Heart right ventricle (tissue), 16 donors: ENCODE data around the gene GMDS. TPM values are rescaled to one million over a fixed set of nuclear protein-coding genes. Genes with fewer than 3 reads are reported as not detected.

Experiments used
- ATAC-seq, 8 donors: fragments of 200-7000 bp; cut with Tn5 transposase; one replicate each; pipeline ENCODE4 v1.9.1; 2020; ENCODE audit warnings: mild to moderate bottlenecking in 8 of 8, moderate library complexity in 8 of 8, moderate number of reproducible peaks in 1 of 8
- DNase-seq, 2 donors: peaks; one replicate each; pipeline ENCODE4 v3.0.0-alpha.2; 2020
- H3K27ac ChIP-seq, 10 donors: fragments of 200-600 bp; sonication (generic) in 2 of 10; one replicate each; pipeline versions ENCODE4 v1.5.0 to v1.8.0; 2020 to 2022; ENCODE audit warnings: mild to moderate bottlenecking in 3 of 10
- H3K27me3 ChIP-seq, 7 donors: fragments of 200-600 bp; one replicate each; pipeline ENCODE4 v1.8.0; 2021 to 2022; ENCODE audit warnings: mild to moderate bottlenecking in 2 of 7
- H3K36me3 ChIP-seq, 9 donors: fragments of 200-600 bp; sonication (generic) in 1 of 9; one replicate each; pipeline versions ENCODE4 v1.5.0 to v1.8.0; 2020 to 2022; ENCODE audit warnings: mild to moderate bottlenecking in 2 of 9
- H3K4me1 ChIP-seq, 9 donors: fragments of 200-600 bp; sonication (generic) in 1 of 9; one replicate each; pipeline versions ENCODE4 v1.5.0 to v1.8.0; 2020 to 2022; ENCODE audit warnings: mild to moderate bottlenecking in 4 of 9
- H3K4me3 ChIP-seq, 10 donors: fragments of 200-600 bp; sonication (generic) in 2 of 10; one replicate each; pipeline versions ENCODE4 v1.5.0 to v1.8.0; 2020 to 2022; ENCODE audit warnings: mild to moderate bottlenecking in 7 of 10, moderate library complexity in 2 of 10
- H3K9me3 ChIP-seq, 11 donors: fragments of 200-600 bp in 10 of 11; sonication (generic) in 2 of 11; one replicate each; pipeline versions ENCODE4 v1.5.0 to v1.8.0; 2013 to 2022; ENCODE audit warnings: mild to moderate bottlenecking in 2 of 11, control low read depth in 1 of 11, moderate library complexity in 1 of 11
- WGBS, 2 donors: extraction: QIAGEN DNeasy Blood & Tissue Kit; methylation state at CpG; one replicate each; pipeline ENCODE4 v1.1.7; 2013; ENCODE audit warnings: inconsistent platforms in 1 of 2; 5-methylcytosine and 5-hydroxymethylcytosine counted together
- intact Hi-C, 10 donors: fragments of 100-400 bp; cut with DNase I; formaldehyde crosslinking; loops; one replicate each; pipeline versions ENCODE4 v1.11.1 to v1.14.2; 2022
- polyA plus RNA-seq, 2 donors: library from polyadenylated mRNA; stranded (reverse); fragments of 200-250 nt; gene quantifications; one replicate each; pipeline ENCODE4 v1.2.3, GENCODE V29; 2013
- total RNA-seq, 10 donors: library from RNA; stranded (reverse); fragmentation: NEBNext Ultra II Directional in 3 of 10; extraction: Animal tissue kit (Norgen Biotek cat#: 25700) in 3 of 10; gene quantifications; one replicate each; pipeline versions ENCODE4 v1.2.1 to v1.2.4, GENCODE V29; 2021 to 2023
- TF ChIP-seq, protein P1 (sequence below), 9 donors: fragments of 200-600 bp; sonication (generic) in 2 of 9; IDR thresholded peaks; one replicate each; pipeline versions ENCODE4 v1.5.0 to v1.8.0; 2021 to 2022; ENCODE audit warnings: antibody characterized with exemption in 9 of 9, mild to moderate bottlenecking in 5 of 9, moderate library complexity in 1 of 9
- donor health status: Arrhythmogenic right ventricular cardiomyopathy.
- donor health status: ischemic (EF 13 %, LVEDD 7.1; RV severe dilation, severe dysfunction).
- donor health status: healthy with polysubstance abuse.
- donor health status: DM: no; HTN: yes; CAD: no.
- donor health status: DM: no; HTN: no; CAD: no.
- donor health status: ischemic (EF 25% LVEDD 6.9; RV normal size, moderate dysfunction).
- donor health status: ischemic (EF 25% LVEDD 5.7; RV mildly dilated, moderate dysfunction).
- donor health status: healthy.
- donor health status: DM: yes; HTN: yes; CAD: no.
- donor health status: Ischemic cardiomyopathy.
- donor health status: ischemic (EF 35%, LVEDD 5.7; RV mildly dilated, moderate dysfunction).
- donor health status: nonischemic (EF 11% LVEDD 7.7; RV severe dilation, severe dysfunction).
- donor health status: DM: yes; HTN: yes; CAD: no.
- donor health status: PGD.
- donor health status: ischemic (EF 29% LVEDD 5.4; RV normal size, mild dysfunction).
- donor health status: nonischemic (EF 23%, LVEDD 6.1; RV moderate dilation, normal function).

GMDS gene
- total and polyA plus RNA-seq, 12 donors: 5.0 to 10.6 (median 6.9) TPM

DNA sequence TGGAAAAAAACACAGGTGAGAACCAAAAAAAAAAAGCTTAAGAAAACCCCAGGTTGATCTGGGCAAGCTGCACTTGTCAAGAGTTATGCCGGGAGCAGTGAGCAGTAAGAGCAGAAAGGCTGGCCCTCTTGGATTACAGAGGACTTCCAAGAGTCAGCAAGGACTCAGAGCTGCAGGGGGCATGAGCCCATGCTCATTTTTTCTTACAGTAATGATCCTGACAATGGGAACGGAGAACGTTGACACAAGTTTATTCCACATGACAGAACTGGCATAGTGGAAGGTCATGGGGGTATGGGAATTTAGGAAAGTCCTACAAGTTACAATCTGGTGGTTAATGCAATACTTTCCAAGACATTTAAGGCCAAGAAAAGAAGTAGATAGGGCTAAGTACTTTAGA lies 256.6 kb downstream of the GMDS start:
- Histone ChIP-seq H3K27ac (no peak overlapping the region), H3K27me3 (no peaks in the 10 kb centered on the region), H3K9me3 (peaks cover 0 to 25% (median 6%) of the 10 kb centered on the region in 11 donors), H3K4me3 (no peak overlapping the region), H3K4me1 (no peaks in the 10 kb centered on the region), H3K36me3 (no peaks in the 10 kb centered on the region)
- WGBS, 2 donors: 83 to 90% methylated on average over 3 of the region's 3 CpGs
- intact Hi-C loops: no loop called here
- ATAC-seq: no peak
- DNase-seq: no peak
- TF ChIP-seq, protein P1, sequence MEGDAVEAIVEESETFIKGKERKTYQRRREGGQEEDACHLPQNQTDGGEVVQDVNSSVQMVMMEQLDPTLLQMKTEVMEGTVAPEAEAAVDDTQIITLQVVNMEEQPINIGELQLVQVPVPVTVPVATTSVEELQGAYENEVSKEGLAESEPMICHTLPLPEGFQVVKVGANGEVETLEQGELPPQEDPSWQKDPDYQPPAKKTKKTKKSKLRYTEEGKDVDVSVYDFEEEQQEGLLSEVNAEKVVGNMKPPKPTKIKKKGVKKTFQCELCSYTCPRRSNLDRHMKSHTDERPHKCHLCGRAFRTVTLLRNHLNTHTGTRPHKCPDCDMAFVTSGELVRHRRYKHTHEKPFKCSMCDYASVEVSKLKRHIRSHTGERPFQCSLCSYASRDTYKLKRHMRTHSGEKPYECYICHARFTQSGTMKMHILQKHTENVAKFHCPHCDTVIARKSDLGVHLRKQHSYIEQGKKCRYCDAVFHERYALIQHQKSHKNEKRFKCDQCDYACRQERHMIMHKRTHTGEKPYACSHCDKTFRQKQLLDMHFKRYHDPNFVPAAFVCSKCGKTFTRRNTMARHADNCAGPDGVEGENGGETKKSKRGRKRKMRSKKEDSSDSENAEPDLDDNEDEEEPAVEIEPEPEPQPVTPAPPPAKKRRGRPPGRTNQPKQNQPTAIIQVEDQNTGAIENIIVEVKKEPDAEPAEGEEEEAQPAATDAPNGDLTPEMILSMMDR (IDR thresholded peaks at IDR 0.05): no peak

DNA sequence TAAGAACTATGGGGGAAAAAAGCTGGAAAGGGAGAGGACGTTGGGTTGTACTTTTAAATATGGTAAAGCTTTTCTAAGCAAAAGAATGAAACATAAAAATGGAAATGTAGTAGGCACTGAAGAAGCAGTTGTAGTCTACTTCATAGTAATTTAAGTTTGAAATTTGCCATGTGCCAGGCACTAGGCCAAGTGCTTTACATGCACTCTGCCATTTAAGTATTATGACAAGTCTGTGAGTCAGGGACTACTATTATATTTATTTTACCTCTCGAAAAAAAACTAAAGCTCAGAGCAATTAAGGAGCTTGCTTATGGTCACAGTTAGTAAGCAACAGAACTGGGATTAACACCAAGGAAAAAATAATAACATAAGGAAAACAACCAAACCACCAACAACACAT lies 257.8 kb downstream of the GMDS start:
- Histone ChIP-seq H3K27me3 (no peaks in the 10 kb centered on the region), H3K9me3 (peaks cover 0 to 37% (median 6%) of the 10 kb centered on the region in 11 donors), H3K36me3 (no peaks in the 10 kb centered on the region), H3K27ac (no peak overlapping the region), H3K4me3 (no peak overlapping the region), H3K4me1 (no peaks in the 10 kb centered on the region)
- intact Hi-C loops: no loop called here
- ATAC-seq (no peak), DNase-seq (no peak)
- WGBS, 2 donors: 45 to 83% methylated on average over 2 of the region's 2 CpGs
- TF ChIP-seq, protein P1 (IDR thresholded peaks at IDR 0.05): no peak

- 13 to 18% methylated on average over 1 of the region's 1 CpG for WGBS, 2 donors
- TF ChIP-seq, protein P1 (IDR thresholded peaks at IDR 0.05): no peak
- Histone ChIP-seq H3K36me3 (no peaks in the 10 kb centered on the region), H3K4me1 (no peaks in the 10 kb centered on the region), H3K27ac (no peak overlapping the region), H3K27me3 (no peaks in the 10 kb centered on the region), H3K9me3 (peaks cover 0 to 47% (median 6%) of the 10 kb centered on the region in 11 donors), H3K4me3 (no peak overlapping the region)
- ATAC-seq (no peak), DNase-seq (no peak)
- intact Hi-C loops: no loop called here
Measured at GRCh38 chr6:1986454-1987243, 258.8 kb downstream of the GMDS start.

DNA sequence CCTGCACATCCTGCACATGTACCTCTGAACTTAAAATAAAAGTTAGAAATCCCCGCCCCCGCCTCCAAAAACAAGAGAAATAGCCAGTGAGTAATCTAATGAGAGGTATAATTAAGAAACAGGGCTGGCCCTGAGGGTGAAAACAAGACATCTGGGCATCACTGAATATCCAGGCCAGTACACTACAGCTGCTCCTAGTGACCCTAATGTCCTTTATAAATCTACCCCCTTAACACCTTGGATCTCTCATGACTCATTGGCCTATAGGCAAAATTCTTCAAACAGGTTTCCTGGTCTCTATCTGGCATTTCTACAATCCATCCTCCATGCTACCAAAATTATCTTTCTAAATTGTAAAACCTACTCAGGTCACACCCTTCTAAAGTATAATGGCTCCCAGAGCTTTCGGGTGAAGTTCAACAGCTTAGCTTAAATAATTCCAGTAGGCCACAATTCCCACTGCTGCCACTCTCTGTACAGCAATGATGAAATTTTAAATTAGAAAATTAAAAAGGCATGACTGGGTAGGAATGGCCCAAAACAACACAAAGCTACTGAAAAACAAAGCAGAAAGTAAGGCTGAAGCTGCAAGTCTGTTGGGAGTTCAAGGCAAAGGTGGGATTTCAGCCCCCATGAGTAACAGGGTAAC lies 260.9 kb downstream of the GMDS start:
- ATAC-seq: no peak
- TF ChIP-seq, protein P1 (IDR thresholded peaks at IDR 0.05): no peak
- peaks cover 0 to 69% (median 12%) of the 10 kb centered on the region in 11 donors for H3K9me3 ChIP-seq

More for the DNA sequence above, 260.9 kb downstream of the GMDS start:
- no peak overlapping the region for H3K4me3 ChIP-seq
- intact Hi-C loops: no loop called here
- no peak for DNase-seq
- H3K27me3 ChIP-seq: no peaks in the 10 kb centered on the region
- WGBS, 2 donors: 95 to 96% methylated on average over 3 of the region's 3 CpGs
- H3K4me1 ChIP-seq: no peaks in the 10 kb centered on the region
- no peaks in the 10 kb centered on the region for H3K36me3 ChIP-seq
- no peak overlapping the region for H3K27ac ChIP-seq
